B cell (primary cell): ENCODE data around the gene GGA3. TPM values are rescaled to one million over a fixed set of nuclear protein-coding genes. Genes with fewer than 3 reads are reported as not detected.

Source experiments
- ATAC-seq: fragments of 200-7000 bp; cut with Tn5 transposase; one replicate; pipeline ENCODE4 v1.10.0; 2021; ENCODE audit warnings: low read depth, mild to moderate bottlenecking, moderate number of reproducible peaks, moderate library complexity
- CTCF ChIA-PET: fragments of 350-600 bp; sonication (Branson Sonifier 250); formaldehyde crosslinking; loops from one replicate; lab custom pipeline; 2021; ENCODE audit warnings: antibody characterized with exemption, inconsistent platforms; lab: Charles Lee
- POLR2A ChIA-PET: fragments of 350-600 bp; sonication (Branson Sonifier 250); formaldehyde crosslinking; loops from one replicate; lab custom pipeline; 2021; ENCODE audit warnings: antibody characterized with exemption; lab: Charles Lee
- DNase-seq: peaks from one replicate; pipeline ENCODE4 v3.0.0; 2013
- H2AFZ ChIP-seq: 2 replicates; pipeline ENCODE4 v1.6.1; 2012; ENCODE audit warnings: mild to moderate bottlenecking, low read depth, low read length; ENCODE audit not compliant: insufficient read depth, poor library complexity, severe bottlenecking
- H3K27ac ChIP-seq, 2 donors: 1 replicate in 1 of 2; 2 replicates in 1 of 2; pipeline ENCODE4 v1.5.1; 2012 to 2013; ENCODE audit warnings: low read length in 2 of 2, mild to moderate bottlenecking in 2 of 2, moderate library complexity in 1 of 2
- H3K27me3 ChIP-seq, 4 experiments: fragments of 200-600 bp in 1 of 4; sonication (generic) in 1 of 4; replicated peaks in 1 of 4; 1 replicate in 2 of 4; 2 replicates in 2 of 4; pipeline versions ENCODE4 v1.6.1 to v1.7.0; 2013 to 2016; ENCODE audit warnings: low read length in 3 of 4, mild to moderate bottlenecking in 2 of 4, mixed read lengths in 1 of 4, moderate library complexity in 1 of 4; ENCODE audit not compliant: insufficient read depth in 4 of 4, control insufficient read depth in 3 of 4; ENCODE audit errors: control extremely low read depth in 1 of 4
- H3K36me3 ChIP-seq, 2 experiments: replicated peaks in 1 of 2; 1 replicate in 1 of 2; 2 replicates in 1 of 2; pipeline versions ENCODE4 v1.6.1 to v1.7.1; 2013; ENCODE audit warnings: low read length in 1 of 2; ENCODE audit not compliant: insufficient read depth in 2 of 2, control insufficient read depth in 1 of 2; ENCODE audit errors: control extremely low read depth in 1 of 2, extremely low read depth in 1 of 2
- H3K4me1 ChIP-seq, 2 donors: fragments of 200-600 bp in 1 of 2; sonication (generic) in 1 of 2; 1 replicate in 1 of 2; 2 replicates in 1 of 2; pipeline versions ENCODE4 v1.5.1 to v1.6.1; 2013 to 2017; ENCODE audit warnings: low read length in 2 of 2; ENCODE audit not compliant: control insufficient read depth in 2 of 2, insufficient read depth in 2 of 2
- H3K4me2 ChIP-seq: replicated peaks from 2 replicates; pipeline ENCODE3; 2012; ENCODE audit warnings: mild to moderate bottlenecking, low read depth, low read length; ENCODE audit not compliant: poor library complexity, severe bottlenecking
- H3K4me3 ChIP-seq, 5 experiments: fragments of 200-600 bp in 1 of 5; sonication (generic) in 1 of 5; 1 replicate in 3 of 5; 2 replicates in 2 of 5; pipeline versions ENCODE4 v1.5.1 to v1.7.0; 2011 to 2016; ENCODE audit warnings: low read length in 4 of 5, mild to moderate bottlenecking in 4 of 5, low read depth in 2 of 5, control low read depth in 1 of 5, moderate library complexity in 1 of 5; ENCODE audit not compliant: insufficient read depth in 1 of 5; ENCODE audit errors: control extremely low read depth in 1 of 5, extremely low read depth in 1 of 5
- H3K79me2 ChIP-seq: fragments of 200-600 bp; sonication (generic); one replicate; pipeline ENCODE4 v1.6.0; 2016; ENCODE audit warnings: low read length; ENCODE audit not compliant: control insufficient read depth, insufficient read depth
- H3K9ac ChIP-seq: fragments of 200-600 bp; sonication (generic); 2 replicates; pipeline ENCODE4 v1.6.1; 2017; ENCODE audit warnings: mild to moderate bottlenecking, low read length, moderate library complexity
- H3K9me3 ChIP-seq, 3 donors: one replicate each; pipeline versions ENCODE4 v1.6.1 to v1.7.1; 2013; ENCODE audit warnings: low read length in 2 of 3; ENCODE audit not compliant: control insufficient read depth in 2 of 3, insufficient read depth in 1 of 3; ENCODE audit errors: control extremely low read depth in 1 of 3
- H4K20me1 ChIP-seq: 2 replicates; pipeline ENCODE4 v1.6.0; 2012; ENCODE audit warnings: mild to moderate bottlenecking, low read length; ENCODE audit not compliant: insufficient read depth, control insufficient read depth, poor library complexity, severe bottlenecking
- H3K27ac Mint-ChIP-seq: one replicate; pipeline ENCODE4 v1.8.0; 2021; ENCODE audit warnings: mixed read lengths
- H3K27me3 Mint-ChIP-seq: one replicate; pipeline ENCODE4 v1.8.0; 2021; ENCODE audit warnings: mixed read lengths
- H3K4me1 Mint-ChIP-seq: one replicate; pipeline ENCODE4 v1.8.0; 2021; ENCODE audit warnings: mixed read lengths
- H3K4me3 Mint-ChIP-seq: one replicate; pipeline ENCODE4 v1.8.0; 2021; ENCODE audit warnings: mixed read lengths
- H3K9me3 Mint-ChIP-seq: one replicate; pipeline ENCODE4 v1.8.0; 2022; ENCODE audit warnings: mixed read lengths; ENCODE audit not compliant: insufficient read depth
- EZH2 ChIP-seq: IDR thresholded peaks from 2 replicates; pipeline ENCODE4 v1.6.1; 2012; ENCODE audit warnings: borderline replicate concordance, low read depth, mild to moderate bottlenecking, moderate library complexity, low read length; ENCODE audit not compliant: insufficient read depth, poor library complexity, severe bottlenecking
- WGBS: methylation state at CpG from one replicate; pipeline ENCODE4 v1.1.5; 2013; ENCODE audit warnings: missing lambda C conversion rate; ENCODE audit not compliant: insufficient coverage; 5-methylcytosine and 5-hydroxymethylcytosine counted together
- intact Hi-C: fragments of 100-400 bp; cut with micrococcal nuclease; formaldehyde crosslinking; loops from one replicate; pipeline ENCODE4 v1.10.0; 2022
- polyA plus RNA-seq: library from polyadenylated mRNA; depleted of rRNA; stranded (reverse); fragments of >200 nt; gene quantifications from 2 replicates; pipeline ENCODE4 v1.2.3, GENCODE V29; 2012
- total RNA-seq, 2 donors: library from RNA; stranded (reverse); fragments of 120-200 nt in 1 of 2; gene quantifications; 1 replicate in 1 of 2; 2 replicates in 1 of 2; pipeline versions ENCODE4 v1.2.3 to v1.2.4, GENCODE V29; 2013 to 2022
- TF ChIP-seq, protein P1 (sequence below): fragments of 200-600 bp; IDR thresholded peaks from one replicate; pipeline ENCODE4 v1.8.0; 2022; ENCODE audit warnings: antibody characterized with exemption, mild to moderate bottlenecking

GGA3 gene
- total and polyA plus RNA-seq, 2 donors (not counting 1 experiment from before 2014, with no cell fraction given): 109 to 135 TPM

GRCh38 chr17:75249564-75249963 lies 11.8 kb downstream of the GGA3 start:
- no peak for TF ChIP-seq EZH2
- TF ChIP-seq, protein P1, sequence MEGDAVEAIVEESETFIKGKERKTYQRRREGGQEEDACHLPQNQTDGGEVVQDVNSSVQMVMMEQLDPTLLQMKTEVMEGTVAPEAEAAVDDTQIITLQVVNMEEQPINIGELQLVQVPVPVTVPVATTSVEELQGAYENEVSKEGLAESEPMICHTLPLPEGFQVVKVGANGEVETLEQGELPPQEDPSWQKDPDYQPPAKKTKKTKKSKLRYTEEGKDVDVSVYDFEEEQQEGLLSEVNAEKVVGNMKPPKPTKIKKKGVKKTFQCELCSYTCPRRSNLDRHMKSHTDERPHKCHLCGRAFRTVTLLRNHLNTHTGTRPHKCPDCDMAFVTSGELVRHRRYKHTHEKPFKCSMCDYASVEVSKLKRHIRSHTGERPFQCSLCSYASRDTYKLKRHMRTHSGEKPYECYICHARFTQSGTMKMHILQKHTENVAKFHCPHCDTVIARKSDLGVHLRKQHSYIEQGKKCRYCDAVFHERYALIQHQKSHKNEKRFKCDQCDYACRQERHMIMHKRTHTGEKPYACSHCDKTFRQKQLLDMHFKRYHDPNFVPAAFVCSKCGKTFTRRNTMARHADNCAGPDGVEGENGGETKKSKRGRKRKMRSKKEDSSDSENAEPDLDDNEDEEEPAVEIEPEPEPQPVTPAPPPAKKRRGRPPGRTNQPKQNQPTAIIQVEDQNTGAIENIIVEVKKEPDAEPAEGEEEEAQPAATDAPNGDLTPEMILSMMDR: no peak
- Mint-ChIP-seq H3K4me1 (peaks cover 57% of the 10 kb centered on the region), H3K4me3 (peak overlapping the region; percentile 71), H3K27ac (peak overlapping the region; percentile 91), H3K9me3 (no peaks in the 10 kb centered on the region), H3K27me3 (no peaks in the 10 kb centered on the region)
- DNase-seq: no peak
- Histone ChIP-seq H2AFZ (no peak overlapping the region), H3K27ac (peak overlapping the region; percentile 49 to 68), H3K4me1 (peaks cover 35 to 54% of the 10 kb centered on the region in 2 donors), H3K36me3 (peaks cover 0 to 30% of the 10 kb centered on the region in 2 experiments), H3K9ac (peak overlapping the region; percentile 25), H4K20me1 (peaks cover 45% of the 10 kb centered on the region), H3K9me3 (no peaks in the 10 kb centered on the region), H3K4me2 (peak overlapping the region; percentile 49), H3K79me2 (peaks cover 73% of the 10 kb centered on the region), H3K27me3 (no peaks in the 10 kb centered on the region), H3K4me3 (no peak overlapping the region)
- intact Hi-C loops: no loop called here
- POLR2A ChIA-PET: interaction anchor here (0.7 to 2.9 kb wide), 3 partner anchors 12 to 48 kb away, joined by 3 to 41 read pairs (median 3); partner anchors contain the start of genes GGA3, MIF4GD and MRPS7
- WGBS: 78% methylated on average over 4 of the region's 4 CpGs
- CTCF ChIA-PET: interaction anchor here (0.6 to 4.3 kb wide), 11 partner anchors 9 to 290 kb away, joined by 3 to 21 read pairs (median 4); partner anchors contain the start of genes GGA3, MIF4GD and MRPS7
- ATAC-seq: no peak

DNA sequence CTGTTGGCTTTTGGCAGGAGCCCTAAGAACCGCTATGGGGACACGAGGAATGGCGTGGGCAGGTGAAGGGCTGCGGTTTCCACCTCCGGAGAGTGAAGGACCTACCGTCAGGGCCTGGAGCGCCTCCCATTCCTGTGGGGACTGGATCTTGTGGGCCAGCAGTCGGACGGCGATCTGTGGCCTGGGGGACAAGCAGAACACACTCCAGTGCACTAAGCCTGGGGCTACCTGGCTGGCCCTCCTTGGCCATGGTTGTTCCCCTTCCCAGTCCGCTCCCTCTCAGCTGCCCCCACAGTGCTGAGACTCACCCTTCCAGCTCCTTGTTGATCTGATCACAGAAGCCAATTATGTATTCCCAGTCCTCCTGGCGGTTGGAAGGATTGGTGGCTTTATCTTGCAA lies 15.0 kb downstream of the GGA3 start:
- no peak overlapping the region for H3K9ac ChIP-seq
- Mint-ChIP-seq H3K4me1 (peaks cover 55% of the 10 kb centered on the region), H3K4me3 (no peak overlapping the region), H3K27ac (peak overlapping the region; percentile 73), H3K9me3 (no peaks in the 10 kb centered on the region), H3K27me3 (no peaks in the 10 kb centered on the region)
- intact Hi-C loops: no loop called here
- H3K4me3 ChIP-seq: no peak overlapping the region
- H4K20me1 ChIP-seq: peaks cover 40% of the 10 kb centered on the region
- no peaks in the 10 kb centered on the region for H3K27me3 ChIP-seq
- peaks cover 0 to 56% of the 10 kb centered on the region in 2 experiments for H3K36me3 ChIP-seq
- H2AFZ ChIP-seq: no peak overlapping the region
- WGBS: 98% methylated on average over 10 of the region's 12 CpGs
- POLR2A ChIA-PET: interaction anchor here (0.7 kb wide), 1 partner anchor 73 kb away, joined by 3 read pairs; no protein-coding TSS in a partner anchor
- H3K4me2 ChIP-seq: no peak overlapping the region
- H3K27ac ChIP-seq: peak overlapping the region in 1 of 2 donors; percentile 23
- TF ChIP-seq EZH2: no peak
- TF ChIP-seq, protein P1: no peak
- peaks cover 65% of the 10 kb centered on the region for H3K79me2 ChIP-seq
- CTCF ChIA-PET: no interaction called here
- no peak for DNase-seq
- no peak for ATAC-seq
- H3K9me3 ChIP-seq: no peaks in the 10 kb centered on the region
- peaks cover 32 to 74% of the 10 kb centered on the region in 2 donors for H3K4me1 ChIP-seq
